ENCODE measurements around the gene NRXN2.

Gene NRXN2

GRCh38 chr11:64694821-64695365 is 28.1 kb downstream of the NRXN2 start:
- peak in 1 of 2 donors; percentile 12 for DNase-seq

GRCh38 chr11:64694026-64694755 is 28.8 kb downstream of the NRXN2 start:
- no peak for DNase-seq

GRCh38 chr11:64692764-64693331 is 30.1 kb downstream of the NRXN2 start:
- no peak for DNase-seq

GRCh38 chr11:64691543-64691942 is 31.5 kb downstream of the NRXN2 start:
- no peak for DNase-seq

- no peak for DNase-seq
Measured at GRCh38 chr11:64690235-64690634, 32.8 kb downstream of the NRXN2 start.

- peak; percentile 90 to 92 for DNase-seq
Measured at GRCh38 chr11:64688534-64688982, 34.4 kb downstream of the NRXN2 start.

- no peak for DNase-seq
Measured at GRCh38 chr11:64687643-64688533, 35.1 kb downstream of the NRXN2 start.

- DNase-seq: no peak
Measured at GRCh38 chr11:64687204-64687603, 35.8 kb downstream of the NRXN2 start.

- DNase-seq: no peak
Measured at GRCh38 chr11:64686466-64687170, 36.4 kb downstream of the NRXN2 start.

- no peak for DNase-seq
Measured at GRCh38 chr11:64685536-64685935, 37.5 kb downstream of the NRXN2 start.

GRCh38 chr11:64684357-64684756 is 38.6 kb downstream of the NRXN2 start:
- DNase-seq: no peak

GRCh38 chr11:64681171-64681570 is 41.8 kb downstream of the NRXN2 start:
- DNase-seq: no peak

- no peak for DNase-seq
Measured at GRCh38 chr11:64679846-64680245, 43.2 kb downstream of the NRXN2 start.

- DNase-seq: no peak
Measured at GRCh38 chr11:64677441-64678023, 45.5 kb downstream of the NRXN2 start.

- DNase-seq: no peak
Measured at GRCh38 chr11:64676261-64676615, 46.8 kb downstream of the NRXN2 start.

GRCh38 chr11:64675450-64676260 is 47.3 kb downstream of the NRXN2 start:
- peak in 1 of 2 donors; percentile 29 for DNase-seq

- no peak for DNase-seq
Measured at GRCh38 chr11:64674774-64675173, 48.2 kb downstream of the NRXN2 start.

GRCh38 chr11:64673279-64673678 is 49.7 kb downstream of the NRXN2 start:
- no peak for DNase-seq

GRCh38 chr11:64672875-64673274 is 50.1 kb downstream of the NRXN2 start:
- no peak for DNase-seq

- no peak for DNase-seq
Measured at GRCh38 chr11:64670975-64671374, 52.0 kb downstream of the NRXN2 start.

GRCh38 chr11:64667154-64667745 is 55.7 kb downstream of the NRXN2 start:
- DNase-seq: no peak
